ENCODE data around the gene DTX4.

GRCh38 chr11:59145534-59145933 lies 26.4 kb upstream of the DTX4 start:
- TF ChIP-seq, protein P1, sequence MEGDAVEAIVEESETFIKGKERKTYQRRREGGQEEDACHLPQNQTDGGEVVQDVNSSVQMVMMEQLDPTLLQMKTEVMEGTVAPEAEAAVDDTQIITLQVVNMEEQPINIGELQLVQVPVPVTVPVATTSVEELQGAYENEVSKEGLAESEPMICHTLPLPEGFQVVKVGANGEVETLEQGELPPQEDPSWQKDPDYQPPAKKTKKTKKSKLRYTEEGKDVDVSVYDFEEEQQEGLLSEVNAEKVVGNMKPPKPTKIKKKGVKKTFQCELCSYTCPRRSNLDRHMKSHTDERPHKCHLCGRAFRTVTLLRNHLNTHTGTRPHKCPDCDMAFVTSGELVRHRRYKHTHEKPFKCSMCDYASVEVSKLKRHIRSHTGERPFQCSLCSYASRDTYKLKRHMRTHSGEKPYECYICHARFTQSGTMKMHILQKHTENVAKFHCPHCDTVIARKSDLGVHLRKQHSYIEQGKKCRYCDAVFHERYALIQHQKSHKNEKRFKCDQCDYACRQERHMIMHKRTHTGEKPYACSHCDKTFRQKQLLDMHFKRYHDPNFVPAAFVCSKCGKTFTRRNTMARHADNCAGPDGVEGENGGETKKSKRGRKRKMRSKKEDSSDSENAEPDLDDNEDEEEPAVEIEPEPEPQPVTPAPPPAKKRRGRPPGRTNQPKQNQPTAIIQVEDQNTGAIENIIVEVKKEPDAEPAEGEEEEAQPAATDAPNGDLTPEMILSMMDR (conservative IDR thresholded peaks at IDR 0.05; ENCODE audit: low read depth, low read length) = no peak
- TF ChIP-seq EZH2 (IDR thresholded peaks at IDR 0.05; ENCODE audit: low read length, unreplicated experiment) = no peak
- TF ChIP-seq EZH2phosphoT487 (IDR thresholded peaks at IDR 0.05; ENCODE audit: borderline replicate concordance, low read length) = no peak
